ENCODE data around the gene CRACR2B. TPM values are rescaled to one million over a fixed set of nuclear protein-coding genes. Genes with fewer than 3 reads are reported as not detected.

The CRACR2B gene
- total RNA-seq, 1 donor, result 0.43 TPM

DNA sequence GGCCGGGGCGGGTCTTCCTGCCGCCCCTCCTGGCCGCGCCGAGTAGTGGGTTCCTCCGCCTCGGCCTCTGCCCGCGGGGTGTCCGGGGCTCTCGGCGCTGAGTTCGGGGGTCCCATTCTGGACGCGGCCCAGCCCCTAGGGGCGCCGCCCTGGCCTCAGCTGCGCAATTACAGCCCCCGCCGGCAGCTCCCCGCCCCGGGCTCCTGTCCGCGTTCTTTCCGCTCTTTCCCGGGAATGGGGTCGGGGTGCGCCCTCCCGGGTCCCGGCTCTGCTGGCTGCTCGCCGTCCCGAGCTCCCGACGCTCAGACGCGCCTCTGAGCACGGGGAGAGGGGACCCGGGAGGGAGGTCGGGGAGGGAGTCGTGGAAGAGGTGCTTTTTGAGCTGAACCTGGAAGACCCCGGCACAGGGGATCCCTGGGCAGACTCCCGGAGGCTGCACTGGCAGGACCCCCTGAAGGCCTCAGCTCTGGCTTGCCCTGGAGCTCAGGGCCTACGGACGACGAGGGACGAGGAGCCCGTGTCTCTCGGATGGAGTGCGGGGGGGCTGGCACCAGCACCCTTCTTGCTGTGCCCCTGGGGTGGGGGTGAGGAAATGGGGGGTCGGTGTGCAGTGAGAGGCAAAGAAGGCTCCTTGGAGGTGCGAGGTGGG is 15.5 kb downstream of the CRACR2B start:
- DNase-seq (ENCODE audit: low read depth), result no peak
- TF ChIP-seq, protein P1, sequence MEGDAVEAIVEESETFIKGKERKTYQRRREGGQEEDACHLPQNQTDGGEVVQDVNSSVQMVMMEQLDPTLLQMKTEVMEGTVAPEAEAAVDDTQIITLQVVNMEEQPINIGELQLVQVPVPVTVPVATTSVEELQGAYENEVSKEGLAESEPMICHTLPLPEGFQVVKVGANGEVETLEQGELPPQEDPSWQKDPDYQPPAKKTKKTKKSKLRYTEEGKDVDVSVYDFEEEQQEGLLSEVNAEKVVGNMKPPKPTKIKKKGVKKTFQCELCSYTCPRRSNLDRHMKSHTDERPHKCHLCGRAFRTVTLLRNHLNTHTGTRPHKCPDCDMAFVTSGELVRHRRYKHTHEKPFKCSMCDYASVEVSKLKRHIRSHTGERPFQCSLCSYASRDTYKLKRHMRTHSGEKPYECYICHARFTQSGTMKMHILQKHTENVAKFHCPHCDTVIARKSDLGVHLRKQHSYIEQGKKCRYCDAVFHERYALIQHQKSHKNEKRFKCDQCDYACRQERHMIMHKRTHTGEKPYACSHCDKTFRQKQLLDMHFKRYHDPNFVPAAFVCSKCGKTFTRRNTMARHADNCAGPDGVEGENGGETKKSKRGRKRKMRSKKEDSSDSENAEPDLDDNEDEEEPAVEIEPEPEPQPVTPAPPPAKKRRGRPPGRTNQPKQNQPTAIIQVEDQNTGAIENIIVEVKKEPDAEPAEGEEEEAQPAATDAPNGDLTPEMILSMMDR (IDR thresholded peaks at IDR 0.05; ENCODE audit: insufficient read depth, low read depth, low read length), result no peak
- peak overlapping the region; percentile 86 for H3K4me3 ChIP-seq (ENCODE audit: low read depth, low read length)

DNA sequence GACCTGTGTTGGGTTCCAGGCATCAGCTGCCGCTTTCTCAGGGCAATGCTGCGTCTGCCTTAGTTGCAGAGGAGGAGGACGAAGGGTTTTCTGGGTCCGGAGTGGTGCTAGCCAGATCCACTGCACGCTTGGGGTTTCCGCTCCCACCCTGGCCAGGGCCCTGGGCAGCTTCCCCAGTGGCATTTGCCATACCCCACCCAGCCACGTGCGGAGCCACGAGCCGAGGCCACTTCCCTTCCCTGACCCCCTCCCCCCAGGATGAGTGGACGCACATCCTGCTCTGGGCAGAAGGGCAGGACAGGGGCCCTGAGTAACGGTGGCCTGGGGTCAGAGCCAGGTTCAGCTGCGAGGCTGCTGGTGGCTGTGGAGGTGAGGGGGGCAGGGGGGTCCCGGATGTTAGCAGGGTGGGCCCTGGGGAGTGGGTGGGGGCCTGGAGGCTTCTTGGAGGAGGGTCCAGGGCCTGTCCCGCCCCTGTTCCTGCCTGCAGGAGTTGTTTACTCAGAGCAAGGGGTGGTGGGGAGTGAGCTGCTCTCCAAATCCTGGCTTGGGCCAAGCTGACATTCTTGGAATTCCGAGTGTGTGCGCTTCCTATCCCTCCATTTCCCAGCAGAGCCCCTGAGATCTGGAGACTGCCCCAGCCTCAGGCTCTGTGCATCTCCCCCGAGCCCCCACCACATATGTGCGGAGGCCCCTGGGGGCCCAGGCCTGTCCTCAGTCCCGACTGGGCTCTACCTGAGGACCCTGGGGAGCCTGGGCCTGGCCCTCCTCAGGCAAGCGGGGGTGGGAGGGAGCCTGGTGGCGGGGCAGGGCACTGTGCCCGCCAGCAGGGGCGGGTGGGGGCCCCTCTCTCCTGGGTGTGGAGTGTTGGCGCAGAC is 16.3 kb downstream of the CRACR2B start:
- H3K4me3 ChIP-seq (ENCODE audit: low read depth, low read length), result peak overlapping the region; percentile 86
- TF ChIP-seq, protein P1 (IDR thresholded peaks at IDR 0.05; ENCODE audit: insufficient read depth, low read depth, low read length), result no peak
- peak; percentile 95 for DNase-seq (ENCODE audit: low read depth)

DNA sequence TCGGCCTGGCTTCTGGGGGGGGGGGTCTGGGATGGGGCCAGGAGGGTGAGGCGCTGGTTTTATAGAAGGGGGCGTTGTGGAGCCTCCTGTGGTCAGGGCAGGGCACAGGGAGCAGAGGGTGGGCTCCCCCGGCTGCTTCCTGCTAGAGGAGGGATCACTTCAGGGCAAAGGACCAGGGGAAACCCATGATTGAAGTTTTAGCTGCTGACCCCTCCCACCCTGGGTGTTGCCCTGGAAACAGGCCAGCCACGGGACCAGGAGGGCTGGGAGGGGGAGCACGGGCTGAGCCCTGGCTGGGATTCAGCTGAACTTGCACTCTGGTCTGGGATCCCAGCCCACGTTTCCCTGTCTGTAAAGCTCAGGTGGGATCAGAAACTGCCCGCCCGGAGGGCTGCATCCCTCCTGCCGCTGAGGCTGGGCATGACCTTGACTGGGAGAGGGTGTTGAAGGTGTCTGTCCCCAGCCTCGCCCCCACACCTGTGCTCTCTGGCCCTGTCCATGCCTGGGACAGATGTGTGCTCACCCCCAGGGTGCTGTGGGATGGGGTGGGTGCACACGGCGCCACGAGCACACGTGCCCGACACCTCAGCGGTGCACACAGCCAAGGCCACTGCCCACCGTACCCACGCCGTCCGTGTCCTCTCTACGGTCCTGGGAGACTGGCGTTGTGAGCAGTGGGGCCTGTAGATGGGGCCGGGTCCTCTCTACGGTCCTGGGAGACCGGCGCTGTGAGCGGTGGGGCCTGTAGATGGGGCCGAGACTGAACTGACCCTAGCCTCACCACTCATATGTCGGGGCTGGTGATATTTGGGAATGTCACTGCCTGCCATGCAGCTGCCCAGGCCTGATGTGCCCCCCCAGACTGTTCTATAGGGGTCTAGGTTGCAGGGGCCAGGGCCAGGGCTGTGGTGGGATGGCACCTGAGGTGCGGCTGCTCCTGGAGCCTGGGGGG is 17.2 kb downstream of the CRACR2B start:
- H3K4me3 ChIP-seq (ENCODE audit: low read depth, low read length), result peak overlapping the region; percentile 86
- DNase-seq (ENCODE audit: low read depth), result peak; percentile 97
- TF ChIP-seq, protein P1 (IDR thresholded peaks at IDR 0.05; ENCODE audit: insufficient read depth, low read depth, low read length), result no peak

DNA sequence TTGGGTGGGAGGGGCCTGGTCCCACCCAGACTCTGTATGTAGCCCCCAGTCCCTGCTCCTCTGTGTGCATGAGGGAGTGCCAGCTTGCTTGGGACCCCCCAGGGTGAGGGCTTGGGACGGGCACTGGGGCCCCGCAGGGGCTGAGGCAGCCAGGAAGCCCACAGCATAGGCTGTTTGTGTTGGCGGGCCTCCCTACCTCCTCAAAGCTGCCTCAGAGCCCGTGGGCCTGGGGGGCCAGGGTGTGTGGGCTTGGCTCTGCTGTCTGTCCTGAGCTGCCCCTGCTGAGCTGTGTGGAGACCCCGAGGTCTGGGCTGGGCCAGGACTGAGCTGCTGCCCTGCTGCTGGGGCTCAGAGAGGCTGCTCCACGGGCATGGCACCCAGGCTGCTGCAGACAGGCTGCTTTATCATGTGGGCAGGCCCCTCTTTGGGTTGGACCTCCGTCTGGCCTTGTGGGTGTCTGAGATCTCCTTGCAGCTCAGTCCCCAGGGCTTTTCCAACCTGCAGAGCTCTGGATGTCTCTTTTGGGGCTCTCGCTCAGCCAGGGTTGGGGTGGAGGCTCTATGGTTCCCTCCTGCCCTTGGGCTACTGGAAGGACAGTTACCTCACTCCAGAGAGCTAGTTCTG is 18.3 kb downstream of the CRACR2B start:
- DNase-seq (ENCODE audit: low read depth), result no peak
- TF ChIP-seq, protein P1 (IDR thresholded peaks at IDR 0.05; ENCODE audit: insufficient read depth, low read depth, low read length), result no peak
- peak overlapping the region; percentile 86 for H3K4me3 ChIP-seq (ENCODE audit: low read depth, low read length)

DNA sequence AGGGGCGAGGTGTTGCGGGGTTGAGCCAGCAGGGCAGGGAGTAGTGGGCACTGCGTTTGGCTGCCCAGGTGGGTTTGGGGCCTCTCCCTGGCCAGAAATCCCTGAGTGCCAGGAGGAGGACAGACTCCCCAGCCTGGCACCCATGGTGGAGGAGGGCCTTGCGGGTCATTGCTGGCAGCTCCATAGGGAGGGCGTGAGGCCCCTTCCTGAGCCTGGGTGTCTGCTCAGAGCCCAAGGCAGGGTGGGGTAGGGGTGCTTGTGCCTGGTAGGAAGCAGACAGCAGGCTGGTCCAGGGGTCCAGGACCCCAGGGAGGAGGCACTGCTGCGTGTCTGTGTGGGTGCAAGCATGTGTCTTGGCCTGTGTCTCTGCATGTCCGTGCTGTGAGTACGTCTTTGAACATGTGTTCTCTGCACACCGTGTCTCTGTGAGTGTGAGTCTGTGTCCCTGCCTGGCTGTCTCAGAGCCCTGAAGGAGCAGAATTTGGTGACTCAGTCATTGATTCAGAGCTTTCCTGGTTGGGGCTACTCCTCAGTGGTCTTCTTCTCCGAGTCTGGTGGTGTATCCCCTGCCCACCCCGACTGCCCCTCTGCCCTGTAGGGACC is 18.9 kb downstream of the CRACR2B start:
- no peak overlapping the region for H3K4me3 ChIP-seq (ENCODE audit: low read depth, low read length)
- TF ChIP-seq, protein P1 (IDR thresholded peaks at IDR 0.05; ENCODE audit: insufficient read depth, low read depth, low read length), result no peak
- DNase-seq (ENCODE audit: low read depth), result no peak

DNA sequence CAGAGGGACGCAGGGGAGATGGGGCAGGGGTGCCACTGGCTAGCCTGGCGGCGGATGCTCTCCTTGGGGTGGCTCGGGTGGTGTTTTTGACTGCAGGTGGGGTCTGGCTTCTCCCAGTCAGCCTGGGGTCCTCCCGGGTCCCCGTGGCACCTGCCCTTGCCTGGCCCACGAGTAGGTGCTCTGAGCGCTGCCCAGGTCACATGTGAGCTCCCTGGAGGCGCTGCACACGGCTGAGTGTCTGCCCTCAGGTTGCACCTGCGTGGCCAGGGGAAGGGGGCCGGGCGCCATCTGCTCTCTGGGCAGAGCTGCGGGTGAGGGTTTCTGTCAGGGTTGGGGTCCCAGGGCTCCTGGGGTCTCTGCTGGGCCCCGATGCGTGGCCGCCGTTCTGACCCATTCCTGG is 20.2 kb downstream of the CRACR2B start:
- TF ChIP-seq, protein P1 (IDR thresholded peaks at IDR 0.05; ENCODE audit: insufficient read depth, low read depth, low read length), result no peak
- H3K4me3 ChIP-seq (ENCODE audit: low read depth, low read length), result no peak overlapping the region
- no peak for DNase-seq (ENCODE audit: low read depth)
